Liver (tissue), 9 donors: ENCODE data around the gene POFUT2. TPM values are rescaled to one million over a fixed set of nuclear protein-coding genes. Genes with fewer than 3 reads are reported as not detected.

Source experiments
- DNase-seq: peaks from one replicate; pipeline ENCODE4 v3.0.0-alpha.2; 2017; ENCODE audit warnings: low spot score
- H3K27ac ChIP-seq, 2 donors: one replicate each; pipeline ENCODE4 v1.7.0; 2013; ENCODE audit warnings: inconsistent platforms in 2 of 2, low read length in 2 of 2, control low read depth in 1 of 2, low read depth in 1 of 2, mild to moderate bottlenecking in 1 of 2
- H3K27me3 ChIP-seq, 4 donors: one replicate each; pipeline versions ENCODE4 v1.6.1 to v1.7.0; 2013; ENCODE audit warnings: low read length in 3 of 4, inconsistent platforms in 1 of 4, mild to moderate bottlenecking in 1 of 4, moderate library complexity in 1 of 4; ENCODE audit not compliant: control insufficient read depth in 4 of 4, insufficient read depth in 4 of 4
- H3K36me3 ChIP-seq, 4 donors: one replicate each; pipeline versions ENCODE4 v1.6.1 to v1.7.0; 2013; ENCODE audit warnings: low read length in 3 of 4, mild to moderate bottlenecking in 3 of 4, low read depth in 1 of 4, moderate library complexity in 1 of 4; ENCODE audit not compliant: control insufficient read depth in 4 of 4, insufficient read depth in 3 of 4
- H3K4me1 ChIP-seq, 4 donors: one replicate each; pipeline versions ENCODE4 v1.6.1 to v1.7.0; 2013; ENCODE audit warnings: low read length in 3 of 4, mild to moderate bottlenecking in 3 of 4, moderate library complexity in 1 of 4; ENCODE audit not compliant: control insufficient read depth in 4 of 4, insufficient read depth in 4 of 4
- H3K4me3 ChIP-seq, 3 donors: one replicate each; pipeline versions ENCODE4 v1.6.1 to v1.7.0; 2013; ENCODE audit warnings: low read length in 3 of 3, control low read depth in 1 of 3, low read depth in 1 of 3, mild to moderate bottlenecking in 1 of 3
- H3K9ac ChIP-seq, 2 donors: one replicate each; pipeline ENCODE4 v1.7.0; 2013; ENCODE audit warnings: low read length in 2 of 2, mild to moderate bottlenecking in 2 of 2, moderate library complexity in 2 of 2, control low read depth in 1 of 2, low read depth in 1 of 2
- H3K9me3 ChIP-seq, 4 donors: one replicate each; pipeline versions ENCODE4 v1.6.1 to v1.7.0; 2013; ENCODE audit warnings: low read length in 3 of 4; ENCODE audit not compliant: control insufficient read depth in 4 of 4
- EGR1 ChIP-seq, 2 donors: IDR thresholded peaks; 2 replicates each; pipeline ENCODE4 v1.6.1; 2016 to 2018; ENCODE audit warnings: antibody characterized with exemption in 2 of 2, low read depth in 2 of 2
- GABPA ChIP-seq, 2 donors: IDR thresholded peaks in 1 of 2; conservative IDR thresholded peaks in 1 of 2; 2 replicates each; pipeline ENCODE4 v1.6.1; 2016; ENCODE audit warnings: antibody characterized with exemption in 2 of 2, mild to moderate bottlenecking in 1 of 2, moderate library complexity in 1 of 2
- RAD21 ChIP-seq, 2 donors: IDR thresholded peaks; 2 replicates each; pipeline ENCODE4 v1.6.1; 2016; ENCODE audit warnings: antibody characterized with exemption in 2 of 2, mild to moderate bottlenecking in 2 of 2
- RXRA ChIP-seq, 2 donors: IDR thresholded peaks; 2 replicates each; pipeline ENCODE4 v1.6.1; 2017 to 2018; ENCODE audit warnings: antibody characterized with exemption in 2 of 2, mild to moderate bottlenecking in 1 of 2
- SP1 ChIP-seq: IDR thresholded peaks from 2 replicates; pipeline ENCODE4 v1.6.1; 2018; ENCODE audit warnings: antibody characterized with exemption, mild to moderate bottlenecking
- YY1 ChIP-seq: IDR thresholded peaks from 2 replicates; pipeline ENCODE4 v1.6.1; 2016; ENCODE audit warnings: antibody characterized with exemption, mild to moderate bottlenecking
- WGBS: extraction: QIAGEN DNeasy Blood & Tissue Kit; methylation state at CpG from one replicate; pipeline ENCODE4 v1.1.7; 2013; 5-methylcytosine and 5-hydroxymethylcytosine counted together
- polyA plus RNA-seq, 2 donors: library from polyadenylated mRNA; stranded (reverse) in 1 of 2; unstranded in 1 of 2; fragments of 200-250 nt in 1 of 2; fragments of >200 nt in 1 of 2; fragmentation: Nextera tagmentation in 1 of 2; extraction: Ambion mirVana in 1 of 2; gene quantifications; one replicate each; pipeline versions ENCODE4 v1.2.1 to v1.2.3, GENCODE V29; 2013 to 2015
- total RNA-seq, 2 donors: library from RNA; depleted of rRNA; stranded (reverse); fragments of >200 nt; gene quantifications; one replicate each; pipeline ENCODE4 v1.2.3, GENCODE V29; 2014
- TF ChIP-seq, protein P1 (sequence below): IDR thresholded peaks from 2 replicates; pipeline ENCODE4 v1.6.1; 2016; ENCODE audit warnings: antibody characterized with exemption, mild to moderate bottlenecking
- TF ChIP-seq, protein P2 (sequence below): IDR thresholded peaks from 2 replicates; pipeline ENCODE4 v1.6.1; 2016; ENCODE audit warnings: antibody characterized with exemption
- TF ChIP-seq, protein P3 (sequence below): fragments of 150-350 bp; IDR thresholded peaks from 2 replicates; pipeline ENCODE4 v1.5.1; 2017; ENCODE audit warnings: improper control_type of control experiment, low read depth, low read length; ENCODE audit not compliant: missing input control
- donor health status: healthy.
- donor health status: healthy.
- donor health status: healthy.
- donor health status: healthy.
- donor health status: healthy.

POFUT2 gene, protein sequence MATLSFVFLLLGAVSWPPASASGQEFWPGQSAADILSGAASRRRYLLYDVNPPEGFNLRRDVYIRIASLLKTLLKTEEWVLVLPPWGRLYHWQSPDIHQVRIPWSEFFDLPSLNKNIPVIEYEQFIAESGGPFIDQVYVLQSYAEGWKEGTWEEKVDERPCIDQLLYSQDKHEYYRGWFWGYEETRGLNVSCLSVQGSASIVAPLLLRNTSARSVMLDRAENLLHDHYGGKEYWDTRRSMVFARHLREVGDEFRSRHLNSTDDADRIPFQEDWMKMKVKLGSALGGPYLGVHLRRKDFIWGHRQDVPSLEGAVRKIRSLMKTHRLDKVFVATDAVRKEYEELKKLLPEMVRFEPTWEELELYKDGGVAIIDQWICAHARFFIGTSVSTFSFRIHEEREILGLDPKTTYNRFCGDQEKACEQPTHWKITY
- total RNA-seq (10 to 100 TPM in 1 of 2 donors, 1 to 10 TPM in 1; 7.4 to 15.6 TPM), polyA plus RNA-seq (1 to 10 TPM; 3.3 to 8.4 TPM)

DNA sequence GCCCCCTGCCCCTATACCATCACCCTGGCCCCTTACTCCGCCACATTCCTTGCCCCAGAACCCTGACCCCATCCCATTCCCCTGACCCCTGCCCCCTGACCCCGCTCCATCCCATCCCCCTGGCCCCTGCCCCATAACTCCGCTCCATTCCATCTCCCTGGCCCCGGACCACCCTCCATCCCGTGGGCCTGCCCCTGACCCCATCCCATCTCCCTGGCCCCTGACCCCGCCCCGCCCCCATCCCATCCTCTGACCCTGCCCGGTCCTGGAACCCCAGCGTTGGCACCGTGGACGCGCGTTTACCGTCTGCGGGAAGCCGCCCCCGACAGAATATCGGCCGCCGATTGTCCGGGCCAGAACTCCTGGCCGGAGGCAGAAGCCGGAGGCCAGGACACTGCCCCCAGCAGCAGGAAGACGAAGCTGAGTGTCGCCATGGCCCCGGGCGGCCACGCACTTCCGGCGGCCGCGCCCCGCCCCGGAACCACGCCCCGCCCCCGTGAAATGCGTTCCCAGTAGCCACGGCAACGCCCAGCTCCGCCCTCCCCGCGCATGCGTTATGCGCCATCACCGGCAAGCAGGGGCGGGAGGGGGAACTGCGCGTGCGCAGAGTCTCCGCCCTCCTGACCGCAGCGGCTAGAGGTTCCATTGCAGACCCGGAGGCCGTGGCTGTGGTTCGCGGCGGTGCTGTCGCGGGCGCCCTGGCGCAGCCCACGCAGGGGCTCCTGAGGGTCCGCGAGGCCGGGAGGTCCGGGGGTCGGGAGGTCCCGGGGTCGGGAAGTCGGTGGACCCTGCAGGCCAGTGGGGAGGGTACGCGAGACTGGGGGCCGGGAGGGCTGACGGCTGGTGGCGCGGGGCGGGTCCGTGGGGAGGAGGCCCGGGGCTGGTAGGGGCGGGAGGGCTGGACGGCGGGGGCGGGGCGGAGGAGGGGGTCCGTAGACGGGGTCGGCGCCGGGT lies at the start of gene POFUT2:
TSS of gene POFUT2 (minus strand) at position 458 of the 954 bp plus-strand sequence. CDS start at position 434, 24 bp downstream.
- H3K27me3 ChIP-seq, result no peaks in the 10 kb centered on the region

More for the DNA sequence above, at the start of gene POFUT2:
- Histone ChIP-seq H3K36me3 (peaks cover 8 to 28% (median 17%) of the 10 kb centered on the region in 4 donors), H3K9me3 (no peaks in the 10 kb centered on the region), H3K4me1 (peaks cover 9 to 20% (median 12%) of the 10 kb centered on the region in 4 donors), H3K9ac (peak within 1 kb of the TSS in 1 of 2 donors; percentile 40), H3K27ac (peak within 1 kb of the TSS in 1 of 2 donors; percentile 78), H3K4me3 (peak within 1 kb of the TSS; percentile 66 to 95 (median 86))
- TF ChIP-seq, protein P1, sequence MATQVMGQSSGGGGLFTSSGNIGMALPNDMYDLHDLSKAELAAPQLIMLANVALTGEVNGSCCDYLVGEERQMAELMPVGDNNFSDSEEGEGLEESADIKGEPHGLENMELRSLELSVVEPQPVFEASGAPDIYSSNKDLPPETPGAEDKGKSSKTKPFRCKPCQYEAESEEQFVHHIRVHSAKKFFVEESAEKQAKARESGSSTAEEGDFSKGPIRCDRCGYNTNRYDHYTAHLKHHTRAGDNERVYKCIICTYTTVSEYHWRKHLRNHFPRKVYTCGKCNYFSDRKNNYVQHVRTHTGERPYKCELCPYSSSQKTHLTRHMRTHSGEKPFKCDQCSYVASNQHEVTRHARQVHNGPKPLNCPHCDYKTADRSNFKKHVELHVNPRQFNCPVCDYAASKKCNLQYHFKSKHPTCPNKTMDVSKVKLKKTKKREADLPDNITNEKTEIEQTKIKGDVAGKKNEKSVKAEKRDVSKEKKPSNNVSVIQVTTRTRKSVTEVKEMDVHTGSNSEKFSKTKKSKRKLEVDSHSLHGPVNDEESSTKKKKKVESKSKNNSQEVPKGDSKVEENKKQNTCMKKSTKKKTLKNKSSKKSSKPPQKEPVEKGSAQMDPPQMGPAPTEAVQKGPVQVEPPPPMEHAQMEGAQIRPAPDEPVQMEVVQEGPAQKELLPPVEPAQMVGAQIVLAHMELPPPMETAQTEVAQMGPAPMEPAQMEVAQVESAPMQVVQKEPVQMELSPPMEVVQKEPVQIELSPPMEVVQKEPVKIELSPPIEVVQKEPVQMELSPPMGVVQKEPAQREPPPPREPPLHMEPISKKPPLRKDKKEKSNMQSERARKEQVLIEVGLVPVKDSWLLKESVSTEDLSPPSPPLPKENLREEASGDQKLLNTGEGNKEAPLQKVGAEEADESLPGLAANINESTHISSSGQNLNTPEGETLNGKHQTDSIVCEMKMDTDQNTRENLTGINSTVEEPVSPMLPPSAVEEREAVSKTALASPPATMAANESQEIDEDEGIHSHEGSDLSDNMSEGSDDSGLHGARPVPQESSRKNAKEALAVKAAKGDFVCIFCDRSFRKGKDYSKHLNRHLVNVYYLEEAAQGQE, result peak; percentile 40
- TF ChIP-seq RAD21 (IDR thresholded peaks at IDR 0.05) (no peak), EGR1 (IDR thresholded peaks at IDR 0.05; ENCODE audit: low read depth in 2 of 2) (peak; percentile 66 to 89), SP1 (peak; percentile 44), YY1 (peak; percentile 86), RXRA (IDR thresholded peaks at IDR 0.05) (no peak), GABPA (IDR thresholded peaks at IDR 0.05 in 1 of 2, conservative IDR thresholded peaks at IDR 0.05 in 1 of 2) (peak; percentile 71 to 92)
- TF ChIP-seq, protein P2, sequence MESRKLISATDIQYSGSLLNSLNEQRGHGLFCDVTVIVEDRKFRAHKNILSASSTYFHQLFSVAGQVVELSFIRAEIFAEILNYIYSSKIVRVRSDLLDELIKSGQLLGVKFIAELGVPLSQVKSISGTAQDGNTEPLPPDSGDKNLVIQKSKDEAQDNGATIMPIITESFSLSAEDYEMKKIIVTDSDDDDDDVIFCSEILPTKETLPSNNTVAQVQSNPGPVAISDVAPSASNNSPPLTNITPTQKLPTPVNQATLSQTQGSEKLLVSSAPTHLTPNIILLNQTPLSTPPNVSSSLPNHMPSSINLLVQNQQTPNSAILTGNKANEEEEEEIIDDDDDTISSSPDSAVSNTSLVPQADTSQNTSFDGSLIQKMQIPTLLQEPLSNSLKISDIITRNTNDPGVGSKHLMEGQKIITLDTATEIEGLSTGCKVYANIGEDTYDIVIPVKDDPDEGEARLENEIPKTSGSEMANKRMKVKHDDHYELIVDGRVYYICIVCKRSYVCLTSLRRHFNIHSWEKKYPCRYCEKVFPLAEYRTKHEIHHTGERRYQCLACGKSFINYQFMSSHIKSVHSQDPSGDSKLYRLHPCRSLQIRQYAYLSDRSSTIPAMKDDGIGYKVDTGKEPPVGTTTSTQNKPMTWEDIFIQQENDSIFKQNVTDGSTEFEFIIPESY, result no peak
- TF ChIP-seq, protein P3, sequence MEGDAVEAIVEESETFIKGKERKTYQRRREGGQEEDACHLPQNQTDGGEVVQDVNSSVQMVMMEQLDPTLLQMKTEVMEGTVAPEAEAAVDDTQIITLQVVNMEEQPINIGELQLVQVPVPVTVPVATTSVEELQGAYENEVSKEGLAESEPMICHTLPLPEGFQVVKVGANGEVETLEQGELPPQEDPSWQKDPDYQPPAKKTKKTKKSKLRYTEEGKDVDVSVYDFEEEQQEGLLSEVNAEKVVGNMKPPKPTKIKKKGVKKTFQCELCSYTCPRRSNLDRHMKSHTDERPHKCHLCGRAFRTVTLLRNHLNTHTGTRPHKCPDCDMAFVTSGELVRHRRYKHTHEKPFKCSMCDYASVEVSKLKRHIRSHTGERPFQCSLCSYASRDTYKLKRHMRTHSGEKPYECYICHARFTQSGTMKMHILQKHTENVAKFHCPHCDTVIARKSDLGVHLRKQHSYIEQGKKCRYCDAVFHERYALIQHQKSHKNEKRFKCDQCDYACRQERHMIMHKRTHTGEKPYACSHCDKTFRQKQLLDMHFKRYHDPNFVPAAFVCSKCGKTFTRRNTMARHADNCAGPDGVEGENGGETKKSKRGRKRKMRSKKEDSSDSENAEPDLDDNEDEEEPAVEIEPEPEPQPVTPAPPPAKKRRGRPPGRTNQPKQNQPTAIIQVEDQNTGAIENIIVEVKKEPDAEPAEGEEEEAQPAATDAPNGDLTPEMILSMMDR, result peak; percentile 11
- peak; percentile 100 for DNase-seq
- under 1% methylated on average over 90 of the region's 90 CpGs for WGBS
